PC-9 (cell line): Measurements from ENCODE around the gene TPM2.

Experiments used
- CTCF ChIP-seq: fragments of 200-600 bp; sonication (generic); conservative IDR thresholded peaks from 2 replicates; pipeline ENCODE4 v1.6.1; 2017; ENCODE audit warnings: mixed run types, antibody characterized with exemption, mild to moderate bottlenecking, moderate library complexity
- EZH2 ChIP-seq: fragments of 200-600 bp; sonication (generic); IDR thresholded peaks from 2 replicates; pipeline ENCODE4 v1.8.0; 2017; ENCODE audit warnings: antibody characterized with exemption, low read depth

GRCh38 chr9:35643046-35643445 is 46.7 kb downstream of the TPM2 start:
- TF ChIP-seq CTCF (no peak), EZH2 (no peak)
